DOHH2 (cell line): Measurements from ENCODE around the gene MRPL46.

Experiments
- CTCF ChIP-seq: fragments of 200-600 bp; sonication (generic); IDR thresholded peaks from one replicate; pipeline ENCODE4 v1.5.1; 2014; ENCODE audit warnings: antibody characterized with exemption, mild to moderate bottlenecking, low read depth, low read length; ENCODE audit not compliant: poor library complexity, severe bottlenecking
- EZH2phosphoT487 ChIP-seq: fragments of 200-600 bp; sonication (generic); IDR thresholded peaks from 2 replicates; pipeline ENCODE4 v1.6.1; 2017; ENCODE audit warnings: borderline replicate concordance, mild to moderate bottlenecking, antibody characterized with exemption, low read length, moderate library complexity, mixed read lengths

GRCh38 chr15:88487178-88487795 is 20.1 kb upstream of the MRPL46 start:
- no peak for TF ChIP-seq CTCF
- TF ChIP-seq EZH2phosphoT487, result no peak
